Cardiac fibroblast (primary cell): ENCODE results near the gene PLEK.
A peak's percentile ranks its signal among the peaks of the same experiment; 100 is the strongest.

Experiments
- DNase-seq, 2 donors: peaks; one replicate each; pipeline versions ENCODE4 v3.0.0 to v3.0.0-alpha.2; 2010; ENCODE audit warnings: low read depth in 2 of 2
- H3K4me3 ChIP-seq, 2 donors: replicated peaks in 1 of 2; 1 replicate in 1 of 2; 2 replicates in 1 of 2; pipeline ENCODE4 v1.5.1; 2011; ENCODE audit warnings: low read depth in 2 of 2, low read length in 2 of 2, mild to moderate bottlenecking in 2 of 2, moderate library complexity in 1 of 2
- CTCF ChIP-seq: IDR thresholded peaks from one replicate; pipeline ENCODE4 v1.5.1; 2011; ENCODE audit warnings: low read depth, mild to moderate bottlenecking, low read length, inconsistent platforms

PLEK gene

GRCh38 chr2:68325056-68325455 is 40.0 kb upstream of the PLEK start:
- no peak for TF ChIP-seq CTCF

GRCh38 chr2:68328901-68329300 is 36.2 kb upstream of the PLEK start:
- no peak for DNase-seq
- no peak for TF ChIP-seq CTCF

More at GRCh38 chr2:68325056-68325455, 40.0 kb upstream of the PLEK start:
- DNase-seq: no peak
- H3K4me3 ChIP-seq: no peak overlapping the region

GRCh38 chr2:68330691-68331090 is 34.4 kb upstream of the PLEK start:
- H3K4me3 ChIP-seq: no peak overlapping the region
- DNase-seq: peak; percentile 7 to 27
- no peak for TF ChIP-seq CTCF

More at GRCh38 chr2:68328901-68329300, 36.2 kb upstream of the PLEK start:
- H3K4me3 ChIP-seq: no peak overlapping the region

- no peak for TF ChIP-seq CTCF
- H3K4me3 ChIP-seq: no peak overlapping the region
- DNase-seq: no peak
These were observed 32.1 kb upstream of the PLEK start for GRCh38 chr2:68333009-68333408.

GRCh38 chr2:68333931-68334330 is 31.2 kb upstream of the PLEK start:
- DNase-seq: no peak
- no peak overlapping the region for H3K4me3 ChIP-seq
- TF ChIP-seq CTCF: no peak

GRCh38 chr2:68336192-68336591 is 28.9 kb upstream of the PLEK start:
- no peak overlapping the region for H3K4me3 ChIP-seq
- DNase-seq: peak; percentile 38 to 70
- no peak for TF ChIP-seq CTCF
